GM19452 (cell line): ENCODE data around the gene GLYR1.
"Not testable (repeated sequence)": the region's sequence is repeated elsewhere in the genome, so short reads cannot be mapped to it uniquely, and the experiment has no call there.

Source experiments
- ATAC-seq: cut with Tn5 transposase; IDR thresholded peaks from one replicate; pipeline ENCODE4 v1.9.1; 2021; ENCODE audit not compliant: unreplicated experiment

The GLYR1 gene

DNA sequence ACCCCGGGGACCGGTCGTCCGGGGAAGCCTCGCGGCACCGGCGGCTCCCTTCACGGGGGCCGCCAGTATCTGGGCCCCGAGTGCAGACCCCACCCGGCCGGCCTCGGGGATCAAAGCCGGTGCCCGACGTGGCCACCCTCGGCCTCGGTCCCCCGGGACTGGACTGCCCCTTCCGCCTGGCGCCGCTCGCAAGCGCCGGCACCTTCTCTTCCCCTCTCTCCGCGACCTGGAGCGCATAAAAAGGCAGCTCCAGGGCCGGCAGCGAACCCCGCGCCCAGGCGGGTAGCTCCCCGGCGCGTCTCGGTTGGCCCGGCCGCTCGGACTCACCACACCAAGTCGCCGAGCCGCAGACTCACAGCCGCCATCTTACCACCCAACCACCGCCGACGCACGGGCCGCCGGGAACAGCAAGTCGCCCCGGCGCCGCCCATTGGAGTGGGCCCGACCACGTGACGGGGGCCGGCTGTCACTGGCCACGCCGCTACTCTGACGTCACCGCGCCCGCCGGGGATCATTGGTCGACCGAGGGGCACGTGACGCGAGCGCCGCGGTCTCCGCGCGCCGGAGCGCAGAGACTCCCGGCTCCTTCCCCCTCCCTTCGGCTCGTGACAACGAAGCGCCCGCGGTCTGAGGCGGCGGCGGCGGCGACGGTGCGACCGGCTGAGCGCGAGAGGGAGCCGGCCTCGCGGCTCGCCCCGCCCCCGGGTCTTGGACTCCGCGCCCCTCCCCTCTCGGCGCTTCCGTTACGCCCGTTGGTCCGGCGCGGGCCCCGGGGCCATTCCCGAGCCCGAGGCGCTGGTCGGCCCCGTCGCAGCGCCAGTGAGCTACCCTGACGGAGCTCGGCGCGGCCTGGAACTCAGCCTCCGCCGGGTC, at the start of gene GLYR1, which contains the start of gene UBN1:
Gene GLYR1 (minus strand): TSS at position 388 of the 873 bp plus-strand sequence. CDS start 23 bp downstream, at position 365.
Gene UBN1 (plus strand): TSS at position 581 of the 873 bp plus-strand sequence. CDS start 5,437 bp downstream, outside the sequence.
- ATAC-seq, result peak; percentile 88

DNA sequence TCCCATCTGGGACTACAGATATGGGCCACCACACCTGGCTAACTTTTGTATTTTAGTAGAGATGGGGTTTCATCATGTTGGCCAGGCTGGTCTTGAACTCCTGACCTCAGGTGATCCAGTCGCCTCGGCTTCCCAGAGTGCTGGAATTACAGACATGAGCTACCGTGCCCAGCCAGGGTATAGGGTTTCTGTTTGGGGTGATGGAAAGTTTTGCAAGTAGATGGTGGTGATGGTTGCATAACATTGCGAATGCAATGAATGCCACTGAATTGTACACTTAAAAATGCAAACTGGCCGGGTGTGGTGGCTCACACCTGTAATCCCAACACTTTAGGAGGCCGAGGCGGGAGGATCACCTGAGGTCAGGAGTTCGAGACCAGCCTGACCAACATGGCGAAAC, 49.7 kb upstream of the GLYR1 start:
- ATAC-seq, result not testable (repeated sequence)

DNA sequence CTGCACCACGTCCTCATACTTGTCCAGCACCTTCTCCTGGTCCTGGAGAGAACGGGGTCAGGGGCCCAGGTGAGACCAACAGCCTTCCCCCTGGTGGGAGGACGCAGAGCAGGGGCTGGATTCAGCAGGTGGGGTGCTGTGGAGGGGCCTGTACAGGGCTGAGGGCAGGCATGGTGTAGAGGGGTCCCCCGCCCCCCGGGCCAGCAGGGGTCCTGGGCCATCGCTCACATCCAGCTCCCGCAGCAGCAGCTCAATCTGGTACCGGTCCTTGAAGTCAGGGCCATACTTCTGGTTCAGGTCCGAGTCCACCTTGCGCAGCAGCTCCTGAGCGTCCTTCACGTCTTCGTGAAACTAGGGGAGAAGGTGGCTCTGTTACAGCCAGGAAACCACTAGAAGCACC, 48.3 kb upstream of the GLYR1 start:
- no peak for ATAC-seq

DNA sequence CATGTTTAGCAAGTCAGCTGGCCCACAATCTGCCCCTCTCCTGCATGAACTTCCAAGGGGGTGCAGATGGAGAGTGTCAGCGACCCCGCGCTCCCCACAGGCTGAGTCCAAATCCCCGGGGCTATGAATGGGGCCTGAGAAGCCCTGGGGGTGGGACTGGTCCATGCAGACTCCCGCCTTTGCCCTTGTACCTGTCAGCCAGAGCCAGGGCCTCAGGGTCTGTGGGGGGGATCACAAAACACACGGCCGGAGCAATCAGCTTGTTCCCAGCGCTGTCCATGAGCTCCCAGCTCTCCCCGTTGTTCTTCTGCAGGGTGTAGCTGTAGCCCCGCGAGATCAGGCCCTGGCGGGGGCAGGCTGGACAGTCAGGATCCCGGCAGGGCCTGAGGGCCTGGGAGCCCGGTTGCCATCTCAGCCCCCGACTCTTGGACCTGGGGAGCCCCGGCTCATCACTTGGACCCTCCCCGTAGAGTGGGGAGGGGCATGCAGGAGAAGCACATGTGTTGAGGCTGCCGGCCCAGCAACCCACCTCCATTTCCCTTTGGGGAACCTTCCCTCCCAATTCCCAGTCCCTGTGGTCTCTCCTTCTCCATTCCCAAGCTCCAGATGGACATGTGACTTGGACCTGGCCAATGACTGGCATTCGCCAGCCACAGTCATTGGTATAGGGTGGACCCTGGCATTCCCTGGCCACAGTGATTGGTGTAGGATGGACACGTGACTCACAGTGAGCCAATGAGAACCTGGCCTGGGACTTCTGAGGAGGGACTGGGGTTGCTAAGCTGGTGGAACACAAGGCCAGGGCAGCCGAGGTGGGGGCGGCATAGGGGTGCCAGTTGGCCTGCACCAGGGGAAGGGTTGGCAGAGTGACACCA, 47.4 kb upstream of the GLYR1 start:
- ATAC-seq, result no peak

DNA sequence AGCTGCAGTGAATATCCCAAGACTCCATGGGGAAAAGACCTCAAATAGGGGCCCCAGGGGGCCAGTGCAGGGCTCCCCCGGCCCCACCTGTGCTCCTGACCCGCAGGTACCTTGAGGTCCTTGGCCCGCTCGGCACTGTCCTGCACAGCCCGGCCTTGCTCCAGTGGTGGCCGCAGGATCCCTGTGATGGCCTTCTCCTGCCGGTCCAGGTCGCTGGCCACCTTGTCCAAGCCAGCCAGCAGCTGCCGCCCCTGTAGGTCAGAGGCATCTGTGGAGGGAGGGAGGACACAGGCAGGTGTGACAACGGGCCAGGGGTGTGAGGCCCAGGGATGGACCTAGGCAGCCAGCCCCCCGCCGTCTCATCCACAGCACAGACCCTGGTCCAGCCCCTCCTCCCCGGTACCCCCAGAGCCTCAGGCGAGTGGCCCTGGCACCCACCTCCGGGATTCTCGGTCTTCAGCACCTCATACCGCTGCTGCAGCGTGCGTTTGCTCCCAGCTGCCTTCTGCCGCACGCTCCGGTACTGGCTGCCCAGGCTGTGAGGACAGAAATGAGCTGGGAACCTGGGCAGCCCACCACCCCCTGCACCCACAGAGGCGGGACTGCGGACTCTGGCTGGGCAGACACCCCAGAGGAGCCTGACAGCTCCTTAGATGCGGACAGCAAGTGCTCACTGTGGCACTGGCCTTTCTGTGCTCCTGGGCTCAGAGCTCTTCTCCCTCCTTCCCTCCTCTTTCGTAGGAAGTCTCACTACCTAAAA, 46.2 kb upstream of the GLYR1 start:
- ATAC-seq, result no peak

DNA sequence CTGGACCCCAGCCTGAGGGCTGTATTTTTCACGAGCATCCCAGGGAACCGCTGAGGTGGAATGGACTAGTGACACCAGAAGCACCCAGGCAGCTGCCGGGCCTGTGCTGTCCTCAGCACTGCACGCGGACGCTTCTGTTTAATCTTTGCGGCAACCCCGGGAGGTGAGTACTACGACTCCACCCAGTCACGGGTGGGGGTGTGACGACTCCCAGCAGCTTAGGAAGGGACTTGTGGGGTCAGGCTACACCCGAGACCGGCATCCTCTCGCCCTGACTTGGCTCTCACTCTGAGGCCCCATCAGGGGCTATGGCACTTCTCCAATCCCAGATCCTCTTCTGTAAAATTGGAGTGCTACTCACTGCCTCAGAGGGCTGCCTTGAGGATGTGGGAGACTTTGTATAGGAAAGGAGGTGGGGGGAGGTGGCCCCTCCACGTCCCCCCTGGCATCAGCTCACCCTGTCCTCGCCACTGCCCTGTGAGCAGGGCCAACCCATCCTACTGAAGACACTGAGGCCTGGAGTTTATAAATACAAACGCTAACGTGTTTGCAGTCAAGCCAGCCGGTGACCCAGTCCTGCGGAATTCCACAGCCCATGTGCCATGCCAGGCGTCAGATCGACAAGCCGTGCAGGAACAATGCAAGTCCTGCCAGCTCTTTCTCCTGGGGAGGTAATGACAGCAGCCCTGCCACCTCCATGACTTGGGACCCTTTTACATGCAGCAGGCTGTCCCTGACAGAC, 45.4 kb upstream of the GLYR1 start:
- ATAC-seq, result no peak

DNA sequence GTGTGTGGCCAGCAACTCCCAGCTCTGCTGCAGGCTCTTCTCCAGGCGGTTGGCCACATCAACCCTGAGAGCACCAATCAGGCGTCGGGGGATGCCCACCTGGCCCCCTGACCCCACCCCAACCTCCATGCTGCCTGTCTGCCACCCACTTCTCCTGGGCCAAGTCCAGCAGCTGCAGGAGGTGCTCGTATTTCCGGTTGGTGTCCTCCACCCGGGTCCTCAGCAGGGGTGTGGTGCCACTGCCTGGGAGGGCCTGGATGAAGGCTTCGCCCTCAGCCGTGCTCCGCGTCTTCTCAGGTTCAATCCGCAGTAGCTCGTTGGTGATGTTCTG, 44.8 kb upstream of the GLYR1 start:
- ATAC-seq, result no peak

DNA sequence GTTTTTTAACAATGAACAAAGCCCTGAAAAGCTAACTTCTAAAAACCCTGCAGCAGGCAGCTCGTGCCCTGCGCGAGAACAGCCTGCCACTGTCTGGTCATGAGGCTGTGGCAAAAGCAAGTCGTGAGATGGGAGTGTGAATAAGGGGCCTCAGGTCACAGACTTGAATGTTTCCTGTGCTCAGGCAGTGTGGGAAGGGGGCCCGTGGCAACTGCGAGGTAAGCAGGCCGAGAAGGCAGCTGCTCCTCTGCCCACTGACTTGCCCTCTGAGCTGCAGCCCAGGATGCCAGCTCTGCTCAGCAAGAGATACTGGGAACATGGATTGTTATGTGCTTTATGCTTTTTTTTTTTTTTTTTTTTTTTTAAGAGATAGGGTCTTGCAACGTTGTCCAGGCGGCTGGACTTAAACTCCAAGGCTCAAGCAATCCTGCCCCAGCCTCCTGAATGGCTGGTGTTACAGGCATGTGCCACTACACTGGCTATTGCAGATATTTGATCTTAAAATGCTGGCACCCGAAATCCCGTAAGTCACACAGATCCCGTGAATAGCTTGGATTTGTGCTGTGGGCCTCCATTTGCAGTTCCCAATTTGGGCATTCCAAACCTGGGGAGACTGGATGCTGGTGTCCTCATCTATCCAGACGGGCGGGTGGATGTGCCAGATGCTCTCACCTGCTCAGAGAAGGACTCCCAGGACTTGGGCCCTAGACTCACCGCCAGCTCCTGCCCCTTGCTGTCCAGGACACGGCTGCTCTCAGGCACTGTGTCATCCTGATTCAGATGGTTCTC, 44.2 kb upstream of the GLYR1 start:
- no peak for ATAC-seq

DNA sequence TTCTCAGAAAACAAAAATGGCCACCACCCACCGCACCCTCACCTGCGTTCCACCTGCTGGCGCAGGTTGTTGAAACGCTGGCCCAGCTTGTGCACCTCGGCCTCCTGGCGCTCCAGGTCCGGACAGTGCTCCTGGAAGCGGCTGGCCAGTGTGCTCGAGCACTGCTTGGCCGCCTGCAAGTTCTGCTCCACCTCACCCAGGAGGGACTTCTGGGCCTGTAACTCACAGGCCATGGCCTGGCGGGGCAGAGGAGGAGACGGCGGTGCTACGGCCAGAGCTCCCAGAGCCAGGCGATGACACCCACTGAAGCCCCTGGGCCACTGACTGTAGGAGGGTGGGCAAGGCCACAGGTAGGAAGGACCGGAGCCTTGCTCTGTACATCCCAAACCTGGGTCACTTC, 43.6 kb upstream of the GLYR1 start:
- no peak for ATAC-seq

DNA sequence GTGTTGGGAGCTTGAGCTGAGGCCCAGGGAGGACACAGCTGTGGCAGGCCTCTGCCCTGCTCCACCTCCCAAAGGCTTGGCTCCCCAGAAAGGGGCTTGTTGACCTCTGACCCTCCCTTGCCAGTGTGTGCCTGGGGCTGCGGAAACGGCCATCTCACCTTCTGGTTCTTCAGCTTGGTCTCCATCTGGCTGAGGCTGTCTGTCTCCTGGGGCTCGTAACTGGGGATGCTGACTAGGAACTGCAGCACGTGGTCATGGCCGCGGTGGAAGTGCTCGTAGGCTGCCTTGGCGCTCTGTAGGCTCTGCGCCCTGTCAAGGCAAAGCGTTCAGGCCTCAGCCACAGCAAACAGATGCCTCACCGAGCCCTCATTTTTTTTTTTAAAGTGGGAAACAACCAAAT, 42.9 kb upstream of the GLYR1 start:
- no peak for ATAC-seq

DNA sequence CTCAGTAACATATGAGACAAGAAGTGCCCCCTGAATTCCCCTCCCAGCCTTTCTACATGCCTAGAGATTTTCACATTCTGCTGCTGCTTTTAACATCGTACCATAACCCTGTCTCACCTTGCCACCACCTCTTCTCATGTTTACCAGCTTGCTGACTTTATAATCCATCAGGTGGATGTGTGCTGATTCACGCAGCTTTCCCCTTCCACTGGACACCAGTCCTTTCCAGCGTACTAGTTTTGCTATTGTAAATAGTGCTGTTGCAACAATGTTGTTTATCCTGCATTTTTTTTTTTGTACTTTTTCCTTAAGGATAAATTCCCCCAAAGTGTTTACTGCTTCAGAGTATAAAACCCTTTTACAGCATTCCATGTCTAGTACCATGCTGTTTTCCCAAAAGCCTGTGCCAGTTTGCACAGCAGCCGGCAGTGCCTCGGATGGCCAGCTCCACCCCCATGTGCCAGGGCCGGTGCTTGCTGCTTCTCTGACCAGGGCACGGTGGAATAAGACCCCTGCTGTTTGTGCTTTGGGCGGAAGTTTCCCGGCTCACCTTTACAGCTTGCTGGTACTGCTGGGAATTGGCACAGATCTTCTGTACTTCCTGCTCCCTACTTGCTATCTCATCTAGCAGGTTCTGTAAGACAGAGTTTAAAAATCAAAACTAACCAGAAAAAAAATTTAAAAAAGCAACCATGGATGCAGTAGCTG, 41.5 kb upstream of the GLYR1 start:
- no peak for ATAC-seq

DNA sequence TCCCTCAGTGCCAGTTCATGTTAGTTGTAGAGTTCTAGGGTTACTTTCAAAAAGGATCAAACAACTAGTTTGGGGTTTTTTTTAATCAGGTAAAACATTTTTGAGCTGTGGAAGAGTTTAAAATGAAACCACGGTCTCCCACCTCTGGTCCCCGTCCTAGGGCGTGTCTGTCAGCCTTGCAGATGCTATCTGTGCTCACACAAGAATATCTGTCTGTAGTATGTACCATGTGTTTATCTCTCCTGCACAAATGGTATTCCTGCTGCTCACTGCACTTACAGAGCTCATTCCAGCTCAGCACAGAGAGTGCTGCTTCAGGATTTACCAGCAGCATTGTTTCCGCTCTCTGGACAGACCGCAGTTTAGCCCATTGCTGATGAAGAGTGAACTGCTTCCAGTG, 39.1 kb upstream of the GLYR1 start:
- no peak for ATAC-seq

DNA sequence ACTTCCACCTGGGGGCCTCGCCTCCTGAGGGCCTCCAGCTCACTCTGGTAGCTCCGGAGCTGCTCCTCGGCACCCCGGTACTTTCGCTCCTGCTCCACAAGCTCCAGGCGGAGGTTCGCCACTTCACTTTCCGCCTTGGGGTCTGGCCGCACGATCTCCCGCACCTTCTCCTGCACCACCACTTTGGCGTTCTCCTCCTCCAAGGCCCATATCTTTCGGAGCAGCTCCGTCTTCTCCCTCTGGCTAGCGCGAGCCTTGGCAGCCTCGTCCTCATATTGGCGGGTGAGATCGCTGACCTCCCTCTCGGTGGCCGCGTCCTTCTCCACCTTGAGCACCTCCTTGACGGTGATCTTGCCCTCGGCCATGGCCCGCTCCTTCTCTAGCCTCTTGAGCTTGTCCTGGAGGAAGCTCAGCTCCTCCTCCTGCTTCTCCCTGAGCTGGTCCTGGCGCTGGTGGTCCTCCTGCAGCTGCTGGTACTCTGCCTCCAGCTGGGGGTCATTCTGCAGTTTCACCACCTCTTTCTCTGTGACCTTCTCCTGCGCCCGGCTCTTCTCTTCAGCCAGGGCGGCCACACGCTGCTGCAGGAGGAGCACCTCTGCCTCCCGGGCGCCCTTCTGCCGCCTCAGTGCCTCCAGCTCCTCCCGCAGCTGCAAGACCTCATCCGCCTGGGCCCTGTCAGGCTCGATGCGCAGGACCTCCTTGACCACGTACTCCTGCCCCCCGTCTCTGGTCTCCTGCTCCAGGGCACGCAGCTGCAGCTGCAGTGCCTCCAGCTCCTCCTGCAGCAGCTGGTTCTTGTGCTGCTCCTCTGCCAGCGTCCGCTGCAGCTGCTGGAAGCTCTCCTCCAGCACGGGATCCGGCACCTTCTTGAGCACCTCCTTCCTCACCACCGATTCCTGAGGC, 38.1 kb upstream of the GLYR1 start:
- no peak for ATAC-seq

DNA sequence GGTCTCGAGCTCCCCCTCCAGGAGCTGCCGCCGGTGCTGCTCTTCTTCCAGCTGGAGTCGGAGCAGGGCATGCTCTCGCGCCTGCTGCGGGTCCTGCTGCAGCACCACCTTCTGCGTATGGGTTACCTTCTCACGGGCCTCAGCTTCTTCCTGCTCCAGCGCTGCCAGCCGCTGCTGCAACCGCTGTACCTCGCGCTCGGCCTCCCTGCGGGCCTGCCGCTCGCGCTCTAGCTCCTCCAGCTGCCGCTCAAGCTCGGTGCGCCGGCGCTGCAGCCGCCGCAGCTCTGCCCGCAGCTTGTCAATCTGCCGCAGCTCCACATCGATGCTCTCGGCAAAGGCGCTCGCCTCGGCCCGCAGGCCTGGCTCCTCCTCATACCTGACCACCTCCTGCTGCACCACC, 37.1 kb upstream of the GLYR1 start:
- ATAC-seq, result no peak

DNA sequence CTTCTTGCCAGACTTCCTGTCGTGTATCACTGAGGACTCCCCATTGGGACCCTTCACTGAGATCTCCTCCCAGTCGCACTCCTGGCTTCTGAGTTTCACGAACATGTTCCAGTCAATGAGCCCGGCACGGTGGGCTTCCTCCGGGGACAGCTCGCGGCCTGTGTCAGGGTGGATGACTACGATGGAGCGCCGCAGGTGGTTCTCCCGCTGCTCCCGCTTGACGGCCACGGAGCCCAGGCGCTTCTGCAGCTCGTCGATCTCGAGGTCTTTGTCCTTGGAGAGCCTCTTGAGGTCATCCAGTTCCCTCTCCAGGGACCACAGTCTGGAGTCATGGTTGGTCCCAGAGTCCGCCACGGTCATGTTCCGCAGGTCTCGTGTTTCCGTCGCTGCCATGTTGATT, 36.4 kb upstream of the GLYR1 start:
- no peak for ATAC-seq

DNA sequence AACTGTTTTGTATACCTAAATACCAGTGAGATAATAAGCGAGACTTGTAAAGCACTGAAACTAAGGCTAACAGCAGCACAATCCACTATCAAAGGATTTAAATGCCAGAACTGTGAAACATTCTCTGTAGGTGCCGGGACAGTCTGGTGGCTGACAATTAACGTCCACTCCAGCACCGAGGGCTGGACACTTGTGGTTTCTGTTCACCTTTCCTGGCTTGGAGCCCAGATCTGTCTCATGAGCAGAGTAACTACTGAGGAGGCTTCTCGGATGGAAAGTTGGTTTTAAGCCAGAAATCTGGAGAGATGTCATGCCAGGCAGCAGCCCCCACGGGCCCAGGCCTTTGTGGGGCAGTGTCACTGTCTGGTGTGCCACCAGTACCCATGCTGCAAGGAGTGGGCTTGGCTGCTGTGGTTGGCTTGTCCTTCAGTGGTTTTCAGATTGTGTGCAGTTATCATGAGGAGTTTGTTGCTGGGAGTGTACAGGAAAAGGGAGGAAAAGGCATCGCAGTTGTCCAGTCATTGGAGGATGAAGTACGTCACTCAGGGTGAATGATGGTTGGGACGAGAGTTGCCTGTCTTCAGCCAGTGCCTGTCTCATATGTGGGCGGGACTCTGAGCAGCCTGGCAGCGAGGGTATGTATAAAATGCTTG, 35.7 kb upstream of the GLYR1 start:
- no peak for ATAC-seq

DNA sequence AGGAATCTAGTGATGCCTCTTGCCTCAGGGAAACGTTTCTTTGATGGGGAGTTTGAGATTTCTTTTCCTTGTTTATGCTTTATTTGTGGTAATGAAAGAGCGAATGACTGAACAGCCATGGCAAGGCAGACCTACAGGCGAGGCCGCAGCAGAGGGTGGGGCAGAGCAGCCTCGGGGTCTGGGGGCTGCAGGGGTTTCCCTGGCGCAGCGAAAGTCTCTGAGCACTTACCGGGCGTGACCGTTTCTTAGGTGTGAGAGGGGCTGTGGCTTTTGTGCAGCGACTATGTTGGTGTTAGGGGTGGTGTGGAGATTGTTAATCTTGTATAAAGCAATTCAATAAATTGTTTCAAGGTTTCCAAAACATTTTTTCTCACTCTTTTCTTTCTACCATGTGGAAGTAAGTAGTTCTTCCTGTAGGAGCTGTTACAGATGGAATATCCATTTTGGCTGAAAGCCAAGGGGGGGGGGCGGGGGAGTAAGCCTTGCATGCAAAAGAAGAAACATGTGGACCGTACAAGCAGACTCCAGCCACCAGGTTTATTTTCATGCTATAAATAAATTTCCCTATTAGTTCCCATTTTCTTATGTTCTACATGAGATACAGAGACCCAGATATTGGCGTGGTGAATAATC, 35.0 kb upstream of the GLYR1 start:
- no peak for ATAC-seq
